GM13976 (cell line): ENCODE results near the gene SLC34A1.
A peak's percentile ranks its signal among the peaks of the same experiment; 100 is the strongest.

Experiments used
- DNase-seq: peaks from one replicate; pipeline ENCODE4 v3.0.0; 2012; ENCODE audit warnings: low spot score
- CTCF ChIP-seq: IDR thresholded peaks from 2 replicates; pipeline ENCODE4 v1.5.1; 2012; ENCODE audit warnings: borderline replicate concordance, mild to moderate bottlenecking; ENCODE audit not compliant: insufficient read depth; ENCODE audit errors: extremely low read depth, missing control alignments, control extremely low read depth
- in situ Hi-C: fragments of 300-500 bp; cut with MboI; formaldehyde crosslinking; loops from one replicate; pipeline ENCODE4 v1.12.0; 2022; ENCODE audit warnings: low sequenced_read_pairs, mixed read lengths, inconsistent platforms; ENCODE audit not compliant: unreplicated experiment

The SLC34A1 gene

GRCh38 chr5:177367981-177368868, 16.0 kb upstream of the SLC34A1 start:
- in situ Hi-C loops: no loop called here
- TF ChIP-seq CTCF: no peak
- DNase-seq: no peak

GRCh38 chr5:177368869-177369644, 15.2 kb upstream of the SLC34A1 start:
- peak; percentile 68 for DNase-seq
- in situ Hi-C loops: no loop called here

GRCh38 chr5:177369645-177370440, 14.4 kb upstream of the SLC34A1 start:
- no peak for TF ChIP-seq CTCF
- in situ Hi-C loops: no loop called here
- DNase-seq: no peak

More at GRCh38 chr5:177368869-177369644, 15.2 kb upstream of the SLC34A1 start:
- TF ChIP-seq CTCF: peak; percentile 65

DNA sequence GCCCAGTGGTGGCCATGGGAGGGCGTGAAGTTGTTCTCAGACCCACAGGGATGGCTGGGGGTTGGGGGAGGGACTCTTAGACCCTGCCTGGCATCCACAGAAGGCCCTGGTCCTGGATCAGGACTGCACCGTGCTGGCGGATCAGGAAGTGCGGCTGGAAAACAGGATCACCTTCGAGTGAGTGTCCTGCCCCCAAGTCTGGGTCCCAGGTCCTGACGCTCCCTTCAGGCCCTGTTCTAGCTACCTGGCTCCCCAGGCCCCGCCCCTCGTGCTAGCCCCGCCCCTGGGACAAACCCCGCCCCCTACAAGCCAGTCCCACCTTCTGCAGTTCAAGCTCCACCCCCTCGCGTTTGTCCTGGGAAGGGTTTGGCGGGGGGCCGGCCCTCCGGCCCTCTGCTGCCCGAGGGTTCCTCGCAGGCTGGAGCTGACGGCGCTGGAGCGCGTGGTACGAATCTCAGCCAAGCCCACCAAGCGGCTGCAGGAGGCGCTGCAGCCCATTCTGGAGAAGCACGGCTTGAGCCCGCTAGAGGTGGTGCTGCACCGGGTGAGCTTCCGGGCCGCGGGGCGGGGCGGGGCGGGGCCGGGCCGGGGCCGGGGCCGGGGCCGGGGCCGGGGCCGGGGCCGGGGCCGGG, 13.6 kb upstream of the SLC34A1 start:
- in situ Hi-C loops: no loop called here
- peak; percentile 17 for TF ChIP-seq CTCF
- peak; percentile 81 for DNase-seq

- DNase-seq: no peak
- in situ Hi-C loops: no loop called here
- no peak for TF ChIP-seq CTCF
Observed at GRCh38 chr5:177371120-177372033, 12.9 kb upstream of the SLC34A1 start.
